K562 (cell line): ENCODE measurements around the gene SMAP2. TPM values are rescaled to one million over a fixed set of nuclear protein-coding genes. Genes with fewer than 3 reads are reported as not detected.
A peak's percentile ranks its signal among the peaks of the same experiment; 100 is the strongest.

Experiments used
- CEBPG ChIP-seq, 3 experiments: fragments of 200-800 bp in 1 of 3; sonication (Bioruptor generic) in 1 of 3; sonication (generic) in 1 of 3; formaldehyde crosslinking in 1 of 3; IDR thresholded peaks in 2 of 3; conservative IDR thresholded peaks in 1 of 3; 2 replicates each; pipeline versions ENCODE4 v1.6.1 to v1.8.0; 2016 to 2022; ENCODE audit warnings: missing compliant biosample characterization in 2 of 3, missing genetic modification characterization in 2 of 3, mild to moderate bottlenecking in 1 of 3, missing genetic modification reagents in 1 of 3
- CGGBP1 ChIP-seq: fragments of 250-450 bp; sonication (Bioruptor Pico); IDR thresholded peaks from 2 replicates; pipeline ENCODE4 v1.9.0; 2021; ENCODE audit warnings: mild to moderate bottlenecking
- CTBP1 ChIP-seq: fragments of 450-650 bp; IDR thresholded peaks from 2 replicates; pipeline ENCODE4 v1.6.1; 2016; ENCODE audit warnings: borderline replicate concordance
- ETV5 ChIP-seq: sonication (generic); formaldehyde crosslinking; IDR thresholded peaks from 2 replicates; pipeline ENCODE4 v1.4.0; 2020; ENCODE audit warnings: low read depth, mild to moderate bottlenecking, missing genetic modification reagents
- FIP1L1 ChIP-seq: fragments of 200-400 bp; formaldehyde crosslinking; IDR thresholded peaks from 2 replicates; pipeline ENCODE4 v1.6.1; 2018; ENCODE audit warnings: mild to moderate bottlenecking, low read depth, low read length; ENCODE audit not compliant: poor library complexity, severe bottlenecking
- JUN ChIP-seq, 2 experiments: sonication (generic) in 1 of 2; formaldehyde crosslinking in 1 of 2; IDR thresholded peaks; 2 replicates each; pipeline versions ENCODE4 v1.6.1 to v1.8.0; 2012 to 2022; ENCODE audit warnings: borderline replicate concordance in 2 of 2, mild to moderate bottlenecking in 2 of 2, improper control_type of control experiment in 1 of 2, low read depth in 1 of 2, low read length in 1 of 2, missing genetic modification reagents in 1 of 2
- MED1 ChIP-seq: sonication (generic); formaldehyde crosslinking; IDR thresholded peaks from 2 replicates; pipeline ENCODE4 v1.8.1; 2023; ENCODE audit warnings: missing genetic modification reagents, borderline replicate concordance
- RB1 ChIP-seq: fragments of 450-650 bp; IDR thresholded peaks from 2 replicates; pipeline ENCODE4 v1.6.1; 2017; ENCODE audit warnings: low read depth, mild to moderate bottlenecking
- SMARCA4 ChIP-seq: fragments of 450-650 bp; IDR thresholded peaks from 2 replicates; pipeline ENCODE4 v1.6.1; 2016
- ZC3H4 ChIP-seq: sonication (generic); formaldehyde crosslinking; IDR thresholded peaks from 2 replicates; pipeline ENCODE4 v1.9.0; 2021; ENCODE audit warnings: missing genetic modification reagents, borderline replicate concordance
- polyA plus RNA-seq, 8 experiments: library from polyadenylated mRNA; depleted of rRNA in 4 of 8; stranded (reverse) in 5 of 8; unstranded in 3 of 8; fragments of >200 nt; fragmentation: Nextera tagmentation in 2 of 8; fragmentation: Illumina TruSeq in 1 of 8; extraction: Ambion mirVana in 2 of 8; extraction: Trizol in 1 of 8; gene quantifications; 2 replicates each; pipeline versions ENCODE4 v1.2.1 to v1.2.3, GENCODE V29; 2011 to 2014; ENCODE audit warnings: inconsistent platforms in 1 of 8, missing spikeins in 1 of 8
- total RNA-seq, 7 experiments: library from RNA; depleted of rRNA in 6 of 7; stranded (reverse); fragments of >200 nt in 6 of 7; fragmentation: Illumina TruSeq in 2 of 7; extraction: Trizol in 2 of 7; gene quantifications; 2 replicates each; pipeline versions ENCODE4 v1.2.1 to v1.2.3, GENCODE V29; 2011 to 2021; ENCODE audit warnings: low replicate concordance in 1 of 7
- TF ChIP-seq, protein P1 (sequence below): fragments of 450-650 bp; formaldehyde crosslinking; IDR thresholded peaks from 2 replicates; pipeline ENCODE4 v1.4.0; 2020; ENCODE audit warnings: mild to moderate bottlenecking, moderate library complexity
- TF ChIP-seq, protein P2 (sequence below): IDR thresholded peaks from 3 replicates; pipeline ENCODE4 v1.6.1; 2011; ENCODE audit warnings: borderline replicate concordance, mild to moderate bottlenecking, moderate library complexity; ENCODE audit not compliant: insufficient read length; ENCODE audit errors: extremely low read depth
- TF ChIP-seq, protein P3 (sequence below): fragments of 250-450 bp; sonication (Bioruptor Pico); IDR thresholded peaks from 2 replicates; pipeline ENCODE4 v1.8.0; 2021; ENCODE audit warnings: moderate library complexity, mild to moderate bottlenecking, inconsistent platforms
- TF ChIP-seq, protein P4 (sequence below): fragments of 250-450 bp; sonication (Bioruptor Pico); IDR thresholded peaks from 2 replicates; pipeline ENCODE4 v1.4.0; 2020; ENCODE audit warnings: mild to moderate bottlenecking

The SMAP2 gene
- total and polyA plus RNA-seq, 9 of the 15 experiments (the other 6 are each of a cell fraction or from before 2014, with no cell fraction given) = 38.7 to 212 (median 94.1) TPM

- 0 out of 2 replicates have a peak, but pooled peaks have one; percentile 59 for TF ChIP-seq ETV5 (CRISPR knock-in tag)
- no peak for TF ChIP-seq MED1
- no peak for TF ChIP-seq CEBPG (CRISPR knock-in tag; IDR thresholded peaks at IDR 0.05)
- no peak for TF ChIP-seq CEBPG (tag; conservative IDR thresholded peaks at IDR 0.05 in 1 of 2, IDR thresholded peaks at IDR 0.05 in 1 of 2)
- TF ChIP-seq JUN (IDR thresholded peaks at IDR 0.05; ENCODE audit: borderline replicate concordance, low read depth, low read length) = no peak
- TF ChIP-seq JUN (CRISPR knock-in tag; IDR thresholded peaks at IDR 0.05; ENCODE audit: borderline replicate concordance) = 0 out of 2 replicates have a peak, but pooled peaks have one; percentile 38
- TF ChIP-seq, protein P1, sequence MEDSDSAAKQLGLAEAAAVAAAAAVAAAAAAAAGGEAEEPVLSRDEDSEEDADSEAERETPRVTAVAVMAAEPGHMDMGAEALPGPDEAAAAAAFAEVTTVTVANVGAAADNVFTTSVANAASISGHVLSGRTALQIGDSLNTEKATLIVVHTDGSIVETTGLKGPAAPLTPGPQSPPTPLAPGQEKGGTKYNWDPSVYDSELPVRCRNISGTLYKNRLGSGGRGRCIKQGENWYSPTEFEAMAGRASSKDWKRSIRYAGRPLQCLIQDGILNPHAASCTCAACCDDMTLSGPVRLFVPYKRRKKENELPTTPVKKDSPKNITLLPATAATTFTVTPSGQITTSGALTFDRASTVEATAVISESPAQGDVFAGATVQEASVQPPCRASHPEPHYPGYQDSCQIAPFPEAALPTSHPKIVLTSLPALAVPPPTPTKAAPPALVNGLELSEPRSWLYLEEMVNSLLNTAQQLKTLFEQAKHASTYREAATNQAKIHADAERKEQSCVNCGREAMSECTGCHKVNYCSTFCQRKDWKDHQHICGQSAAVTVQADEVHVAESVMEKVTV (CRISPR knock-in tag) = no peak
- no peak for TF ChIP-seq RB1
- no peak for TF ChIP-seq FIP1L1
- TF ChIP-seq, protein P2, sequence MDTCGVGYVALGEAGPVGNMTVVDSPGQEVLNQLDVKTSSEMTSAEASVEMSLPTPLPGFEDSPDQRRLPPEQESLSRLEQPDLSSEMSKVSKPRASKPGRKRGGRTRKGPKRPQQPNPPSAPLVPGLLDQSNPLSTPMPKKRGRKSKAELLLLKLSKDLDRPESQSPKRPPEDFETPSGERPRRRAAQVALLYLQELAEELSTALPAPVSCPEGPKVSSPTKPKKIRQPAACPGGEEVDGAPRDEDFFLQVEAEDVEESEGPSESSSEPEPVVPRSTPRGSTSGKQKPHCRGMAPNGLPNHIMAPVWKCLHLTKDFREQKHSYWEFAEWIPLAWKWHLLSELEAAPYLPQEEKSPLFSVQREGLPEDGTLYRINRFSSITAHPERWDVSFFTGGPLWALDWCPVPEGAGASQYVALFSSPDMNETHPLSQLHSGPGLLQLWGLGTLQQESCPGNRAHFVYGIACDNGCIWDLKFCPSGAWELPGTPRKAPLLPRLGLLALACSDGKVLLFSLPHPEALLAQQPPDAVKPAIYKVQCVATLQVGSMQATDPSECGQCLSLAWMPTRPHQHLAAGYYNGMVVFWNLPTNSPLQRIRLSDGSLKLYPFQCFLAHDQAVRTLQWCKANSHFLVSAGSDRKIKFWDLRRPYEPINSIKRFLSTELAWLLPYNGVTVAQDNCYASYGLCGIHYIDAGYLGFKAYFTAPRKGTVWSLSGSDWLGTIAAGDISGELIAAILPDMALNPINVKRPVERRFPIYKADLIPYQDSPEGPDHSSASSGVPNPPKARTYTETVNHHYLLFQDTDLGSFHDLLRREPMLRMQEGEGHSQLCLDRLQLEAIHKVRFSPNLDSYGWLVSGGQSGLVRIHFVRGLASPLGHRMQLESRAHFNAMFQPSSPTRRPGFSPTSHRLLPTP = no peak
- no peak for TF ChIP-seq CGGBP1 (CRISPR knock-in tag)
- TF ChIP-seq, protein P3, sequence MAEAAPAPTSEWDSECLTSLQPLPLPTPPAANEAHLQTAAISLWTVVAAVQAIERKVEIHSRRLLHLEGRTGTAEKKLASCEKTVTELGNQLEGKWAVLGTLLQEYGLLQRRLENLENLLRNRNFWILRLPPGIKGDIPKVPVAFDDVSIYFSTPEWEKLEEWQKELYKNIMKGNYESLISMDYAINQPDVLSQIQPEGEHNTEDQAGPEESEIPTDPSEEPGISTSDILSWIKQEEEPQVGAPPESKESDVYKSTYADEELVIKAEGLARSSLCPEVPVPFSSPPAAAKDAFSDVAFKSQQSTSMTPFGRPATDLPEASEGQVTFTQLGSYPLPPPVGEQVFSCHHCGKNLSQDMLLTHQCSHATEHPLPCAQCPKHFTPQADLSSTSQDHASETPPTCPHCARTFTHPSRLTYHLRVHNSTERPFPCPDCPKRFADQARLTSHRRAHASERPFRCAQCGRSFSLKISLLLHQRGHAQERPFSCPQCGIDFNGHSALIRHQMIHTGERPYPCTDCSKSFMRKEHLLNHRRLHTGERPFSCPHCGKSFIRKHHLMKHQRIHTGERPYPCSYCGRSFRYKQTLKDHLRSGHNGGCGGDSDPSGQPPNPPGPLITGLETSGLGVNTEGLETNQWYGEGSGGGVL (CRISPR knock-in tag) = no peak
- TF ChIP-seq ZC3H4 (CRISPR knock-in tag) = no peak
- peak; percentile 89 for TF ChIP-seq SMARCA4
- TF ChIP-seq, protein P4, sequence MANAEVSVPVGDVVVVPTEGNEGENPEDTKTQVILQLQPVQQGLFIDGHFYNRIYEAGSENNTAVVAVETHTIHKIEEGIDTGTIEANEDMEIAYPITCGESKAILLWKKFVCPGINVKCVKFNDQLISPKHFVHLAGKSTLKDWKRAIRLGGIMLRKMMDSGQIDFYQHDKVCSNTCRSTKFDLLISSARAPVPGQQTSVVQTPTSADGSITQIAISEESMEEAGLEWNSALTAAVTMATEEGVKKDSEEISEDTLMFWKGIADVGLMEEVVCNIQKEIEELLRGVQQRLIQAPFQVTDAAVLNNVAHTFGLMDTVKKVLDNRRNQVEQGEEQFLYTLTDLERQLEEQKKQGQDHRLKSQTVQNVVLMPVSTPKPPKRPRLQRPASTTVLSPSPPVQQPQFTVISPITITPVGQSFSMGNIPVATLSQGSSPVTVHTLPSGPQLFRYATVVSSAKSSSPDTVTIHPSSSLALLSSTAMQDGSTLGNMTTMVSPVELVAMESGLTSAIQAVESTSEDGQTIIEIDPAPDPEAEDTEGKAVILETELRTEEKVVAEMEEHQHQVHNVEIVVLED (CRISPR knock-in tag) = no peak
- peak; percentile 13; the same call in 1 of the 2 replicates for TF ChIP-seq CTBP1
These were observed 10.2 kb downstream of the SMAP2 start (continued) for GRCh38 chr1:40383488-40384412.
